ENCODE results near the gene C9orf152.
"Not testable (repeated sequence)": the region's sequence is repeated elsewhere in the genome, so short reads cannot be mapped to it uniquely, and the experiment has no call there.

DNA sequence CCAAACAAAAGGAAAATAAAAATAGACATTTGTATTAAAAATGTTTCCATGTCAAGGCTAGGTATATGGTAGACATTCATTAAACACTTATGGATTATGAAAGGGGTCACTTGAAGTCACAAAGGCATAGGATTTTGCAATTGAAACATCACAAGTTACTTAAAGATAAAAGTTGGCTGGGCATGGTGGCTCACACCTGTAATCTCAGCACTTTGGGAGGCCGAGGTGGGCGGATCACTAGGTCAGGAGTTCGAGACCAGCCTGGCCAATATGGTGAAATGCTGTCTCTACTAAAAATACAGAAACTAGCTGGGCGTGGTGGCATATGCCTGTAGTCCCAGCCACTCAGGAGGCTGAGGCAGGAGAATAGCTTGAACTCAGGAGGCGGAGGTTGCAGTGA lies 43.8 kb upstream of the C9orf152 start:
- TF ChIP-seq, protein P1, sequence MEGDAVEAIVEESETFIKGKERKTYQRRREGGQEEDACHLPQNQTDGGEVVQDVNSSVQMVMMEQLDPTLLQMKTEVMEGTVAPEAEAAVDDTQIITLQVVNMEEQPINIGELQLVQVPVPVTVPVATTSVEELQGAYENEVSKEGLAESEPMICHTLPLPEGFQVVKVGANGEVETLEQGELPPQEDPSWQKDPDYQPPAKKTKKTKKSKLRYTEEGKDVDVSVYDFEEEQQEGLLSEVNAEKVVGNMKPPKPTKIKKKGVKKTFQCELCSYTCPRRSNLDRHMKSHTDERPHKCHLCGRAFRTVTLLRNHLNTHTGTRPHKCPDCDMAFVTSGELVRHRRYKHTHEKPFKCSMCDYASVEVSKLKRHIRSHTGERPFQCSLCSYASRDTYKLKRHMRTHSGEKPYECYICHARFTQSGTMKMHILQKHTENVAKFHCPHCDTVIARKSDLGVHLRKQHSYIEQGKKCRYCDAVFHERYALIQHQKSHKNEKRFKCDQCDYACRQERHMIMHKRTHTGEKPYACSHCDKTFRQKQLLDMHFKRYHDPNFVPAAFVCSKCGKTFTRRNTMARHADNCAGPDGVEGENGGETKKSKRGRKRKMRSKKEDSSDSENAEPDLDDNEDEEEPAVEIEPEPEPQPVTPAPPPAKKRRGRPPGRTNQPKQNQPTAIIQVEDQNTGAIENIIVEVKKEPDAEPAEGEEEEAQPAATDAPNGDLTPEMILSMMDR (IDR thresholded peaks at IDR 0.05), result not testable (repeated sequence)
- TF ChIP-seq ZFX (IDR thresholded peaks at IDR 0.05; ENCODE audit: borderline replicate concordance), result not testable (repeated sequence)

Data from 22Rv1 (cell line).